Measurements from ENCODE around the gene THADA.

THADA gene

DNA sequence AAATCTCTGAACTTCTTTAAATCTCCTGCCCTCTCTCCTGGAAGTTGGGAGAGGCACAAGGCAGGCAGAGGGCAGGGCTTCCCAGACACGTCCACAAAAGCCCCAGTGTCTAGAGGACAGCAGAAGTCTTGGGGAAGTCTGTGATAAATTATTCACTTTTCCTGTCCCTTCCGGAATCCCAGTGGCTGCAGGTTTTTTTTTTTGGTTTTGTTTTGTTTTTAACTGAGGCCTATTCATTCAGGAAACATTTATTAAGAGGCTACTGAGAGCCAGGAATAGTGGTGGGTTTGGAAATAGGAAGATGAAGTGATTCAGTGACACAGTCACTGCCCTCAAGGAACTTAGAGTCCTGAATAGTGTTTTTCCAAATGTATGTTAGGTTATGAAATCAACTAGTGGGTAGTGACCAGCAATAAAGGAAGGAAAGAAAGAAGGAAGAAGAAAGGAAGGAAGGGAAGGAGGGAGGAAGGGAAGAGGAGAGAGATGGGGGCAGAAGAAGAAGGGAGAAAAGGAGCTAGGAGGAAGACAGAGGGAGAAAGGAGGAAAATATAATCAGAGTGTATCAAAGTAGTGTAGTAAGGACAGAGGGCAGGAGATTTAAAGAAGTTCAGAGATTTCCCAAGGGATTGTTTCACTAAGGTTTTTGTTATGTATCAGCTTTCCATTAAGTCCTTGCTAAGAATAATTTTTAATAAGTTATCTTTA, 270.6 kb downstream of the THADA start:
- TF ChIP-seq CTCF (IDR thresholded peaks at IDR 0.05; ENCODE audit: control extremely low read depth, extremely low read depth, low read depth, missing control alignments): no peak
- CTCF ChIA-PET: interaction anchor here (6.6 kb wide), 1 partner anchor 8 kb away, joined by 43 read pairs; no protein-coding TSS in a partner anchor
- no peak for DNase-seq (ENCODE audit: extremely low spot score)
- POLR2A ChIA-PET: interaction anchor here (0.6 kb wide), 1 partner anchor 23 kb away, joined by 5 read pairs; no protein-coding TSS in a partner anchor

DNA sequence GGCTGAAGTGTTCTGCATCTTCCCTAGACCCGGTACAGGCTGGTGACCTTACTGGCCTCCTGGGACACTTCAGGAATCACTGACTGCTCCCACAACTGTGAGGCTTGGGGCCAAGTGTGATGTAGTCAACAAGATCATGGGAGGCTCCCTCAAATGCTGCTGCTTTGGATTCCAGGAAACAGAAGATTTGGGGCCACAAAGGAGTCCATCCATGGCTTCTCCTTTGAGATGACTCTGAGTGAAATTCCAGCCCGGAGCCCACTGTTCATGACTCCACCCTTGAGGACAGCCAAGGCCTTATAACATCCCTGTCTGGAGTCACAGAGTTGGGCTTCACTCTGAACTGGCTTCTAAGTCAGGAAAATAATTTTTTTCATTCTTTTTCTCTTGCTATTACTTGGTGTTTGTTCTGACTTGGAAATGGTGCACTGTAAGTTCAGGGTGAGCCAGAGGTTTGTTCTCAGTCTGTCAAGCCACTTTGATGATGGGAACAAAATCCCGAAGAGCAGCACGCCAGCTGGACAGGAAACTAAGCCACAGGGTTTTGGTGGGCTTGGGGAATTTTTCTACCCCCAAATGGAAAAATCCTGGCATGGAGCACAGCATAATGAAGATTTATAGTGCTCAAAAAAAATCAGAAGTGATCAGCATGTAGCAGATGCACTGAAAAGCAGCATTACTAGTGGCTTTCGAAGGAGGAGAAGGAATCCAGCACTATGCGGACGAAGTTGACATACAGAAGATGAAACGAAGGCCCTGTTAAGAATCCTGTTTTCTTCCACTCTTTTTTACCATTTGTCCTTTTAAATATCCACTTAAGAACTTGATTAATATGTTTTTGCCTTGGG, 271.4 kb downstream of the THADA start:
- ChIA-PET POLR2A (no interaction called here), CTCF (no interaction called here)
- DNase-seq (ENCODE audit: extremely low spot score): no peak

DNA sequence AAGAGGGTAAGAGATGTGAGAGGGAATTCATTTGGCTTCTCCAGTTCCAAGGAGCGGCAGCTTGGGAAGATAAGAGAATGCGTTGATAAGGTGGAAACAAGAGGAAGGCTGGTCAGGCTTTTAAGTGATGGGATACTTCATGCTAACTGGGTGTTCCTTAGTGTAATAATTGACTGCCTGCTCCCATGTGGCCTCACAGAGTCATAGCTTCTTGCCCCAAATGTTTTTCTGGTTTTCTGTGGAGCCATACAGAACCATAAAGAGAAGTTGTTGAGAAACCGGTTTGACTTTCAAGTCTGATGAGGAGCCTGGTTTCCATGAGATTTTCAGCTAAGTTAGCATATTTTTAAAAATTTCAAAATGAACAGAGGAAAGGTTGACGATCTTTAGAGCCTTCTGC, 272.0 kb downstream of the THADA start:
- no peak for TF ChIP-seq CTCF (IDR thresholded peaks at IDR 0.05; ENCODE audit: control extremely low read depth, extremely low read depth, low read depth, missing control alignments)
- ChIA-PET CTCF (no interaction called here), POLR2A (no interaction called here)
- DNase-seq (ENCODE audit: extremely low spot score): no peak

More for the DNA sequence above, 271.4 kb downstream of the THADA start:
- no peak for TF ChIP-seq CTCF (IDR thresholded peaks at IDR 0.05; ENCODE audit: control extremely low read depth, extremely low read depth, low read depth, missing control alignments)

DNA sequence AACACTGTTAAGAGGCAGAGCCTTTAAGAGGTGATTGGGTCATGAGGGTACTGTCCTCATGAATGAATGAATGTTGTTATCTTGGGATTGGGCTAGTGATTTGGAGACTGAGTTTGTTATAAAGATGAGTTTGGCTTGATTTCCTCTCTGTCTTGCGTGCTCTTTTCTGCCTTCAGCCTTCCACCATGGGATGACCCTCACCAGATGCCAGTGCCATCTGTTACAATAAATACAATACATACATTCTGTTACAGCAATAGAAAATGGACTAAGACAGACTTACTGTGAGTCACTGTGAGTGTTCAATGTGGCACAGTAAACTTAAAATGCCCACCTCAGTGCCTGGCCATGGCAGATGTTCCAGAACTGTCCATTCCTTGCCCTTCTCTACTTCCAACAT, 274.4 kb downstream of the THADA start:
- POLR2A ChIA-PET: no interaction called here
- CTCF ChIA-PET: interaction anchor here (0.8 to 7.5 kb wide), 2 partner anchors 7 to 42 kb away, joined by 3 to 43 read pairs; no protein-coding TSS in a partner anchor
- no peak for TF ChIP-seq CTCF (IDR thresholded peaks at IDR 0.05; ENCODE audit: control extremely low read depth, extremely low read depth, low read depth, missing control alignments)
- DNase-seq (ENCODE audit: extremely low spot score): no peak

DNA sequence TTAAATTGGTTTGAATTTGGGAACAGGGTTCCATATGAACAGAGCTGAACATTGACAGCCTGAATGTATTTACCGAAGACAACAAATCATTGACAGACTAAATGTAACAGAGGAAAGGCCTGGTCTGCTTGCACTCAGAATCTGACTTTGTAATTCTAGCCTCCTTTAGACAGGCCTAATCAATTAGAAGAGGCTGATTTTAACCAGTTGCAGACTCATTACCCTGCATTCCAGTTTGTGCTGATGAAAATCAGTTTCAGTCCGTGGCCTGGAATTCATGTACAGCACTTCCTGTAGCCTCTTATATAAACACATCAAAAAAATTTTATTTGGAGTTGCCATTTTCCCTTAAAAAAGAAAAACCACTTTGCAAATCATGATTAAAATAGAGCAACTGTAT, 276.3 kb downstream of the THADA start:
- no peak for TF ChIP-seq CTCF (IDR thresholded peaks at IDR 0.05; ENCODE audit: control extremely low read depth, extremely low read depth, low read depth, missing control alignments)
- DNase-seq (ENCODE audit: extremely low spot score): no peak
- ChIA-PET POLR2A (no interaction called here), CTCF (interaction anchor here (0.8 to 7.5 kb wide), 3 partner anchors 9 to 87 kb away, joined by 3 to 43 read pairs (median 3); no protein-coding TSS in a partner anchor)

DNA sequence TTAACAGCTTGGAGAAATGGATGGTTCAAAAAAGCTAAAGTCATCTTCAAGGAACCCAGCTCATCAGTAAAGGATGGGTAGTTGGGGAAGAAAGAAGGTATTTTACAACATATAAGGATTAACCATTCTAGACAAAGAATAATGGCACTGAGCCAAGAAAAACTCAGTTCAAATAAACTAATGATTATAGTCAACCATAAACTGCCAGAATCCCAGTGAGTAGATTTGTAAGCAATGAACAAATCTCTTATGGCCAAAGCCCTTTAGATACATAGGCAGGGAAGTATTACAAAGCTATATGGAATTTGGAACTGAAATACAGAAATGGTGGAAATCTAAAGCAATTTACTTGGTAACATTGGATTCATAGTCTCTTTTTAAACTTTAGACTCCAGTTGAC, 277.0 kb downstream of the THADA start:
- ChIA-PET CTCF (interaction anchor here (1.0 to 7.5 kb wide), 2 partner anchors 10 to 87 kb away, joined by 3 to 43 read pairs; no protein-coding TSS in a partner anchor), POLR2A (no interaction called here)
- DNase-seq (ENCODE audit: extremely low spot score): no peak
- TF ChIP-seq CTCF (IDR thresholded peaks at IDR 0.05; ENCODE audit: control extremely low read depth, extremely low read depth, low read depth, missing control alignments): no peak
